Measurements from ENCODE around the gene RFTN1.

RFTN1 gene

GRCh38 chr3:16432714-16433113, 80.8 kb downstream of the RFTN1 start:
- no peak for DNase-seq (ENCODE audit: low spot score)

GRCh38 chr3:16430717-16431630, 82.5 kb downstream of the RFTN1 start:
- DNase-seq (ENCODE audit: low spot score): no peak

- peak; percentile 35 for DNase-seq (ENCODE audit: low spot score)
Measured at GRCh38 chr3:16429086-16429485, 84.4 kb downstream of the RFTN1 start.

- DNase-seq (ENCODE audit: low spot score): no peak
Measured at GRCh38 chr3:16428612-16429011, 84.9 kb downstream of the RFTN1 start.

- DNase-seq (ENCODE audit: low spot score): peak; percentile 83
Measured at GRCh38 chr3:16427103-16427965, 86.2 kb downstream of the RFTN1 start.

GRCh38 chr3:16426665-16427064, 86.8 kb downstream of the RFTN1 start:
- no peak for DNase-seq (ENCODE audit: low spot score)

- no peak for DNase-seq (ENCODE audit: low spot score)
Measured at GRCh38 chr3:16426029-16426400, 87.5 kb downstream of the RFTN1 start.

GRCh38 chr3:16425398-16426028, 88.0 kb downstream of the RFTN1 start:
- DNase-seq (ENCODE audit: low spot score): no peak

- no peak for DNase-seq (ENCODE audit: low spot score)
Measured at GRCh38 chr3:16423947-16424673, 89.4 kb downstream of the RFTN1 start.

- no peak for DNase-seq (ENCODE audit: low spot score)
Measured at GRCh38 chr3:16423298-16423697, 90.2 kb downstream of the RFTN1 start.

GRCh38 chr3:16419640-16420241, 93.8 kb downstream of the RFTN1 start:
- DNase-seq (ENCODE audit: low spot score): peak; percentile 33

- DNase-seq (ENCODE audit: low spot score): no peak
Measured at GRCh38 chr3:16417945-16418739, 95.4 kb downstream of the RFTN1 start.

- DNase-seq (ENCODE audit: low spot score): no peak
Measured at GRCh38 chr3:16415911-16416476, 97.5 kb downstream of the RFTN1 start.

GRCh38 chr3:16413321-16413720, 100.2 kb downstream of the RFTN1 start:
- DNase-seq (ENCODE audit: low spot score): no peak

GRCh38 chr3:16412192-16412800, 101.2 kb downstream of the RFTN1 start:
- DNase-seq (ENCODE audit: low spot score): no peak

GRCh38 chr3:16411441-16411840, 102.1 kb downstream of the RFTN1 start:
- DNase-seq (ENCODE audit: low spot score): no peak

GRCh38 chr3:16410659-16411058, 102.8 kb downstream of the RFTN1 start:
- DNase-seq (ENCODE audit: low spot score): no peak

- DNase-seq (ENCODE audit: low spot score): no peak
Measured at GRCh38 chr3:16409032-16409431, 104.5 kb downstream of the RFTN1 start.

- DNase-seq (ENCODE audit: low spot score): no peak
Measured at GRCh38 chr3:16407366-16407765, 106.1 kb downstream of the RFTN1 start.

- DNase-seq (ENCODE audit: low spot score): no peak
Measured at GRCh38 chr3:16406579-16406978, 106.9 kb downstream of the RFTN1 start.
